ENCODE measurements around the gene CAMK2G.

DNA sequence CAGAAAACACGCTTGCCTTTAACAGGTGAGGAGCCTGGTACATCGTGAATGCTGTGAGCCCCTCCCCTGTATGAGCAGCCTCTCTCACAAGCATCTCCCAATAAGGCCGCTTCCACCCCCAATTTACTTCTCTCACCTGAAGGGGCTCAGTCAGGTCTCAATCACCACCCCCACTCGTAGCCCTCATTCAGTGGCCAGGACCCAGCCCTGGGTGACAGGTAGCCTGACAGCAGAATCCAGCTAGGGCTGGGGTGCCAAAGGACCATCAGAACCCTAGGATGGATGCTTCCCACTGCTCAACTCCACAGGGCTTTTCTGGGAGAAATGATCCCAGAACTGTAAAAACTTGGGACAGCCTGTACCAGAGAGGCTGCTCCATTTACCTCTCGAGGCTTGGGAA is 56.5 kb downstream of the CAMK2G start:
- TF ChIP-seq, protein P1, sequence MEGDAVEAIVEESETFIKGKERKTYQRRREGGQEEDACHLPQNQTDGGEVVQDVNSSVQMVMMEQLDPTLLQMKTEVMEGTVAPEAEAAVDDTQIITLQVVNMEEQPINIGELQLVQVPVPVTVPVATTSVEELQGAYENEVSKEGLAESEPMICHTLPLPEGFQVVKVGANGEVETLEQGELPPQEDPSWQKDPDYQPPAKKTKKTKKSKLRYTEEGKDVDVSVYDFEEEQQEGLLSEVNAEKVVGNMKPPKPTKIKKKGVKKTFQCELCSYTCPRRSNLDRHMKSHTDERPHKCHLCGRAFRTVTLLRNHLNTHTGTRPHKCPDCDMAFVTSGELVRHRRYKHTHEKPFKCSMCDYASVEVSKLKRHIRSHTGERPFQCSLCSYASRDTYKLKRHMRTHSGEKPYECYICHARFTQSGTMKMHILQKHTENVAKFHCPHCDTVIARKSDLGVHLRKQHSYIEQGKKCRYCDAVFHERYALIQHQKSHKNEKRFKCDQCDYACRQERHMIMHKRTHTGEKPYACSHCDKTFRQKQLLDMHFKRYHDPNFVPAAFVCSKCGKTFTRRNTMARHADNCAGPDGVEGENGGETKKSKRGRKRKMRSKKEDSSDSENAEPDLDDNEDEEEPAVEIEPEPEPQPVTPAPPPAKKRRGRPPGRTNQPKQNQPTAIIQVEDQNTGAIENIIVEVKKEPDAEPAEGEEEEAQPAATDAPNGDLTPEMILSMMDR (conservative IDR thresholded peaks at IDR 0.05 in 1 of 2, IDR thresholded peaks at IDR 0.05 in 1 of 2; ENCODE audit: extremely low read depth in 1 of 2, insufficient read depth in 1 of 2, low read depth in 1 of 2, low read length in 2 of 2) = no peak
- TF ChIP-seq EZH2 (IDR thresholded peaks at IDR 0.05; ENCODE audit: borderline replicate concordance, low read length) = no peak
